DMS153 treated with DMSO at 0.1 percent for 48 hours (cell line): ENCODE results near the gene UBR4.

Experiments used
- DNase-seq: peaks from one replicate; lab custom pipeline; 2025; ENCODE audit not compliant: unreplicated experiment; lab: John Stamatoyannopoulos, UW

UBR4 gene

GRCh38 chr1:19149736-19150135, 60.3 kb downstream of the UBR4 start:
- DNase-seq: no peak

GRCh38 chr1:19140465-19140864, 69.6 kb downstream of the UBR4 start:
- no peak for DNase-seq

- no peak for DNase-seq
These were observed 70.4 kb downstream of the UBR4 start for GRCh38 chr1:19139711-19140110.

- DNase-seq: no peak
These were observed 71.0 kb downstream of the UBR4 start for GRCh38 chr1:19138958-19139581.

- DNase-seq: no peak
These were observed 71.7 kb downstream of the UBR4 start for GRCh38 chr1:19138331-19138730.

GRCh38 chr1:19137158-19137557, 72.9 kb downstream of the UBR4 start:
- DNase-seq: no peak

GRCh38 chr1:19133360-19133759, 76.7 kb downstream of the UBR4 start:
- no peak for DNase-seq

- DNase-seq: no peak
These were observed 79.6 kb downstream of the UBR4 start for GRCh38 chr1:19130468-19130867.

GRCh38 chr1:19128968-19129514, 81.0 kb downstream of the UBR4 start:
- no peak for DNase-seq

- no peak for DNase-seq
These were observed 85.8 kb downstream of the UBR4 start for GRCh38 chr1:19124273-19124672.

- no peak for DNase-seq
These were observed 86.2 kb downstream of the UBR4 start for GRCh38 chr1:19123837-19124236.

GRCh38 chr1:19122668-19123067, 87.4 kb downstream of the UBR4 start:
- DNase-seq: no peak

GRCh38 chr1:19121192-19121591, 88.9 kb downstream of the UBR4 start:
- DNase-seq: no peak

- DNase-seq: no peak
These were observed 90.0 kb downstream of the UBR4 start for GRCh38 chr1:19120070-19120469.

- DNase-seq: no peak
These were observed 94.8 kb downstream of the UBR4 start for GRCh38 chr1:19115082-19115808.

GRCh38 chr1:19113697-19114092, 96.4 kb downstream of the UBR4 start:
- no peak for DNase-seq

- DNase-seq: no peak
These were observed 97.0 kb downstream of the UBR4 start for GRCh38 chr1:19112891-19113696.

- no peak for DNase-seq
These were observed 99.7 kb downstream of the UBR4 start for GRCh38 chr1:19110257-19110927.

GRCh38 chr1:19109545-19109944, 100.5 kb downstream of the UBR4 start:
- DNase-seq: no peak

GRCh38 chr1:19101244-19101643, 108.8 kb downstream of the UBR4 start:
- no peak for DNase-seq

- no peak for DNase-seq
These were observed 110.0 kb downstream of the UBR4 start for GRCh38 chr1:19100028-19100427.
